GM18498 (cell line): ENCODE measurements around the gene UBE2F.
"Not testable (repeated sequence)": the region's sequence is repeated elsewhere in the genome, so short reads cannot be mapped to it uniquely, and the experiment has no call there.

Experiments
- ATAC-seq: cut with Tn5 transposase; IDR thresholded peaks from one replicate; pipeline ENCODE4 v1.9.1; 2021; ENCODE audit warnings: mild to moderate bottlenecking, moderate library complexity; ENCODE audit not compliant: unreplicated experiment

UBE2F gene

DNA sequence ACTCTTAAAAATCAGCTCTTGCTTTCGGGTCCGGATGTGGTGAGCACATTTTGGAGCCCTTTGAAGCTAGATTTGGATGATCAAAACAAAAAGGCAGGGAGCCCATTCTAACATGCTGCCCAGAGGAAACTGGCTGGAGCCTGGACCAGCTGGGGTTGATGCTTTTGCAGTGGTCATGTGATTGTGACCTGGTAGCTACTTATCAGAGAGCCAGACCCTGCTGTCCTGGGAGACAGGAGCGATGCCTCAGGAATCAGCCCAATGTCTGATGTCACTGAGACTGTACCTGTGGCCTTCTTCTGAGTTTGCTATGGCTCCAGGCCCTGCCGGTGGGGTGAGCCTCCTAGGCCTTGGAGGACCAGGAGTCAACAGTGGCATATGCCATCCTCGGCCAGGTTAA is 75.3 kb downstream of the UBE2F start:
- ATAC-seq, result no peak

DNA sequence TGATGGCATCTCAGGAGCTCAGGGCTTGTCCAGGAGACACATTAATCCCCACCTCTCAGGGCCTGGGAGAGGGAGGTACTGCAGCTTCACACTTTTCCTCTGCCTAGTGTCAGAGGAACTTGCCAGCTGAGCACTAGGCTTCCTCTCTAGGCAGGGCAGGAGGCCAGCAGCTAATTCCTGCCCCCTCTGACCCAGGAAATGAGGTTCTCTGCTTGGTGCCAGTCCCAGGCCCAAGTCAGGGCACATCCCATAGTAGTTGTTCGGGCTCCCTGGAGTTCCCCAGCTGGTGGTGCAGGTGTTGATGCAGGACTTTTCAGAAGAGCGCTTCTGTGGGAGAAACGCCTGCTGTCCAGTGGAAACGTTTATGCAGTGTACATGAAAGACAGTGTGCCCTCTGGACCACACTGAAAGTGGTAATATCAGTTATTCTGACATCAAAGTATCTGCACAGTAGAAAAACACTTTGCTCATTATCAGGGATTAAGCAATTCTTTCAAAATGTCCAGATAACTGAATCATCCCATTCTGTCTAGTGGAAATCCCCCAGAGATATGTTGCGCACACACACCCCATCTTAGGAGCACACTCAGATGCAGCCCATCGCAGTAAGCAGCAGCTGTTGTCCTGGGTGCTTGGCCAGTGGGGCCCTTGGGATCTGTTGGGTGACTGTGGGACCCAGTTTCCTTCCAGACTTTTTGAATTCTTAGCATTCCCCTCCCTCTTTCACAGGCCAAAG is 76.2 kb downstream of the UBE2F start:
- no peak for ATAC-seq

DNA sequence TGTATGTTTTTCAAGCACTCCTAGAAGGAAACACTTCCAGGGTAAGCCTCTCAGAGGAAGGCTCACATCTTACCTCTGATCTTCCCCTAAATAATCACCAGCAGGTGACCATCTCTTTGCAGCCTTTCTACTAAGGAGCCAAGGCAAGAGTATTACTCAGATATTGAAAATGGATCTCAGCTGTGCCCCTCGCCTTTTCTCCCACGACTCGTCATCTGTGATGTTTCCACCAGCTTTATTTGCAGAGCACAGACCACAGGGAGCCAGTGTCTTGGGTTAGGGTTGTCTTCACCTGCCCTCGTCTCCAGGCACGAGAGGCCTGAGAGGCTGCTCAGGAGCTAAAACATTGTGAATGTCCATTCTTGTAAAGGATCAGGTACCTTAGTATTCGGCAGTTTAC is 77.0 kb downstream of the UBE2F start:
- no peak for ATAC-seq

DNA sequence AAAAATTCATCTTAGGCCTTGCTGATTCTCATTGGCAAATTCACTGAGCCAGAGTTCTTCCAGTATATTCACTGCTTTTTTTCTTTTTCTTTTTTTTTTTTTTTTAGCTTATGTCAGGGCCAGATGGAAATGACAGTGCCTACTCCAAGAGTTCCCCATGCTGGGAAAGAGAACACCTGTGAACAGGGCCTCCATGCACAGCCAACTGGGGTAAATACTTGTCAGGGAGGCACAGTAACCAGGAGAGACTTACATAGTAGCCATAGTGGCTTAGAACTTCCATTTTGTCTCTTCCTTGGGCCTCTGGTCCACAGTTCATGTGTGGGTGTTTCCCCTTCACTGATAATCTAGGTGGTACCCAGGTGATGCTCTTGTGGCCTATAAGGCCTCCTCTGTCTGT is 78.8 kb downstream of the UBE2F start:
- no peak for ATAC-seq

DNA sequence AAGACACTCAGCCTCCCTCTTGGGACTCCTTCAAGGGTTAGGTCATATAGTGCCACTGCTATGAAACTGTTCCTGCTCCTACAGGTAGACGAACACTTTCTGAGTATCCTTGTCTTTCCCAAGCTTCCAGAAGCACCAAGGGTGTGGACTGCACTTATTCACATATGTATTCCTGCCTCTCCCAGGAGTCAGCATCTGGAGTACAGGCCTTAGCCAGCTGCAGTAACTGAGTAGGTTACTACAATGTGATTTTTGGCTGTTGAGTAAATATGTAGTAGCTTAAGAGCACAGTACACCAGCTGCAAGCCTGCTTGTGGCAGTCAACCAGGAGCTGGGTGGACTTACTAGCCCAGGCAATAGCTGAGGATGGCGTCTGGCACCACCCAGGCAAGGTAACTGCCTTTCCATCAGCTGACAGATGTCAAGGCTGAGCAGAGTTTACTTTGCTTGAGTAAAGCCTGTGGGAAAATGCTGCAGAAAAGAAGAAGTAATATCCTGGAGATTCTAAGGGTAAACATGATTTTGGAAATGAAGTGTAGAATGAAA is 80.0 kb downstream of the UBE2F start:
- ATAC-seq, result no peak

DNA sequence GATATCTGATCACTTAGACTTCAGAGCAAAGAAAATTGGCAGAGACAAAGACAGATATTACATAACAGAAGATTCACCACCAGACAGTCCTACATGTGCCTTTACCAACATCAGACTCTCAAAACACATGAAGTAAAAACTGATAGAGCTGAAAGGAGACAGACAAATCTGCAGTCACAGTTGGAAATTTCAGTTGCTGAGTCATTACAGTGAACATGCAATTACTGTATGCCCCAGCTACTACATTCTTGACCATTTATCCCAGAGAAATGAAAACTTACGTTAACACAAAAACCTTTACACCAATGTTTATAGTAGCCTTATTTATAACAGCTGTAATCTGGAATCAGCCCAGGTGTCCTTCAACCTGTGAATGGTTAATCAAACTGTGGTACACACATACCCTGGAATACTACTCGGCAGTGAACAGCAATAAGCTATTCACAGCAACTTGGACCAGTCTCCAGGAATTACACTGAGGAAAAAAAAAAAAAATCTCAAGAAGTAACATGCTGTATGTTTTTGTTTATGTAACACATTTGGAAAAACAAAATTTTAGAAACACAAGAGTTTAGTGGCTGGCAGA is 86.5 kb downstream of the UBE2F start:
- ATAC-seq, result no peak

DNA sequence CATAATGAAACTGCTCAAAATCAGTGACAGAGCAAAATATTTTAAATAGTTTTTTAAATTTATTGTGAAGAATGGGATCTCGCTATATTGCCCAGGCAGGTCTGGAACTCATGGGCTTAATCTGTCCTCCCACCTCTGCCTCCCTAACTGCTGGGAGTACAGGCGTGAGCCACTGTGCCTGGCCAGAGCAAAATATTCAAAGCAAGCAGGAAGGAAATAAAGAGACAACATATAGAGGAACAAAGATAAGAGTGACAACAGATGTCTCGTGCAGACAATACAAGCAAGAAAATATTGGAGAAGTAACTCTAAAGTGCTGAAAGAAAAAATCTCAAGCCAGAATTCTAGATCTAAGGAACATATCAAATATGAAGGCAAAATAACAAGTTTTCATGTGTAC is 89.0 kb downstream of the UBE2F start:
- ATAC-seq, result no peak

DNA sequence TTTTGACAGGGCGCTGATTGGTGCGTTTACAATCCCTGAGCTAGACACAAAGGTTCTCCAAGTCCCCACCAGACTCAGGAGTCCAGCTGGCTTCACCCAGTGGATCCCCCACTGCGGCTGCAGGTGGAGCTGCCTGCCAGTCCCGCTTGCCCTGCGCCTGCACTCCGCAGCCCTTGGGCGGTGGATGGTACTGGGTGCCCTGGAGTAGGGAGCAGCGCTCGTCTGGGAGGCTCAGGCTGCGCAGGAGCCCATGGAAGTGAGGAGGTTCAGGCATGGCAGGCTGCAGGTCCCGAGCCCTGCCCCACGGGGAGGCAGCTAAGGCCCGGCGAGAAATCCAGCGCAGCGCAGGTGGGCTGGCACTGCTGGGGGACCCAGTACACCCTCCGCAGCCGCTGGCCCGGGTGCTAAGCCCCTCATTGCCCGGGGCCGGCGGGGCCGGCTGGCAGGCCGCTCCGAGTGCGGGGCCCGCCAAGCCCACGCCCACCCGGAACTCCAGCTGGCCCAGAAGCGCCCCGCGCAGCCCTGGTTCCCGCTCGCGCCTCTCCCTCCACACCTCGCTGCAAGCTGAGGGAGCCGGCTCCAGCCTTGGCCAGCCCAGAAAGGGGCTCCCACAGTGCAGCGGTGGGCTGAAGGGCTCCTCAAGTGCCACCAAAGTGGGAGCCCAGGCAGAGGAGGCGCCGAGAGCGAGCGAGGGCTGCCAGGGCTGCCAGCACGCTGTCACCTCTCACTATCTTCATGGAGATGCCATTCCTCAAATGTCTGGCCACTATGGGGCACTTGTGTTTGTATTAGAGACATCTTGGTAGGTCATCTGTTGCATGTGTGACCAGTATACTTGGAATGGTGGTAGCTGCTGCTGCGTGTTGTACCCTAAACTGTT is 91.1 kb downstream of the UBE2F start:
- ATAC-seq, result not testable (repeated sequence)

DNA sequence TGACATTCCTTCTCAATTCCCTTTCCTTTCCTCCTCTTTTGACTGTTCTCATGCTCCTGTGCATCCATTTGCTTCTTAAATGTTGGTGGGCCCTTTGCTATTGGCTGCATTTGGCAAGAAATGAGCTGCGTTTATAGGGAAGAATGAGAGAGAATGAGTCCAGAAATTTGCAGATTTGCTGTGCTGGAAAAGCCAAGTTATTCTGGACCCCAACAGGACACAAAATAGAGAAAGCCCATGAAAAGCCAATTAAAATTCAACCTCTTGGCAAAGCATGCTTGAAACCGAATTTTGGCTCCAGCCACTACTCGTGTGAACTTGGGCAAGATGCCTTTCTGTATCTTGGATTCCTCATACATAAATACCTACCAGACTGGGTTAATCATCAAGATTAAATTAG is 92.7 kb downstream of the UBE2F start:
- ATAC-seq, result no peak

DNA sequence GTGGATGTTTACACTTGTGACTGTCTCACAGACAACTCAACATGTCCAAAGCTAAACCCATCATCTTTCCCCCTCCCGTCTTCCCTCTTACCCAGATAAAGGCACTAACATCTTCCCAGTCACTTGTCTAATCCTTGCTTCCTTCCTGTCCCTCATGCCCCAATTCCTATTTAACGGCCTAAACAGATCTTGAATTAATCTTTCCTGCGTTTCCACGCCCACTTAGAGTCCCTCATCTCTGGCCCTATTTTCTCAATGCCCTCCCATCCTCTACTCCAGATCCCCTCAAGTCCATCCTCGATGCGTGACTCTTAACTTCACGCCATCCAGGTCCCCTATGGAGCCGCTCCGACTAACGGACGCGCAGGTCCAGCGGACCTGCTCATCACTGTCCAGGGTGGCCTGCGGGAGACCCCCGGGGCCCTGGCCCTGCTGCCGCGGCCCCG is 93.3 kb downstream of the UBE2F start:
- no peak for ATAC-seq

DNA sequence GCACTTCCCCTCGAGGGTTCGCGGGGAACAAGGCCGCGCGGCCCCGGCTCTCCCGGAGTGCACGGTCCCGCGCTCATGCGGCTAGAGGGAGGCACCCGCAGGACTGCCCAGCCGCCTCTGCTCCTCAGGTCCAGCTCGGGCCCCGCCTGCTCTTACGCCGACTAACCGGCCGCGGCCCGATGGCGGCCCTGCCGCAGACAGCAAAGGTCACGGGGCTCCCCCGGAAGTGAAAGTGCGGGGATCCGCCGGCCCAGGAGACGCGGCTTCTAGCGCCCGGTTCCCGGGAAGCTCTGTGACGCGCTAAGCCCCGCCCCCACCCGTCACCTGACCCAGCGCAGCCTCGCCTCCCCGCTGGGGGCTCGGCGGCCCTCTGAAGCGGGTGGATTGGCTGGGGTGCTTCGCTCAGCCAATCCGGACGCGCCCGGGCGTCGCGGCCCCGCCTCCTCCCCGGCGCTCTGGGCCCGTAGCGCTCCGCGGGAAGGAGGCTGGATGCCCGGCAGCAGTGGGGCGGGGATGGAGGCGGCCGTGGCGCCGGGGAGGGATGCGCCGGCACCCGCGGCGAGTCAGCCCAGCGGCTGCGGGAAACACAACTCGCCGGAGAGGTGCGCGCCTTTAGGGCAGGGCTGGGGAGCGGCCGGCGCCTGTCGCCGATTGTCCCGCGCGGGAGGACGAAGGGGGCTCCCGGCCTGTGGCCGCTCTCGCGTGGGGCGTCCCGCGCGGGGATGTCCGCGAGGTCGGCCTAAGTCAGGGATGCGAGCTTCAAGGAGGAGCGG is 93.9 kb downstream of the UBE2F start, which contains the start of gene SCLY:
Gene SCLY (plus strand): TSS at position 460 of the 773 bp plus-strand sequence. CDS start 54 bp downstream, at position 514.
- peak; percentile 96 for ATAC-seq

DNA sequence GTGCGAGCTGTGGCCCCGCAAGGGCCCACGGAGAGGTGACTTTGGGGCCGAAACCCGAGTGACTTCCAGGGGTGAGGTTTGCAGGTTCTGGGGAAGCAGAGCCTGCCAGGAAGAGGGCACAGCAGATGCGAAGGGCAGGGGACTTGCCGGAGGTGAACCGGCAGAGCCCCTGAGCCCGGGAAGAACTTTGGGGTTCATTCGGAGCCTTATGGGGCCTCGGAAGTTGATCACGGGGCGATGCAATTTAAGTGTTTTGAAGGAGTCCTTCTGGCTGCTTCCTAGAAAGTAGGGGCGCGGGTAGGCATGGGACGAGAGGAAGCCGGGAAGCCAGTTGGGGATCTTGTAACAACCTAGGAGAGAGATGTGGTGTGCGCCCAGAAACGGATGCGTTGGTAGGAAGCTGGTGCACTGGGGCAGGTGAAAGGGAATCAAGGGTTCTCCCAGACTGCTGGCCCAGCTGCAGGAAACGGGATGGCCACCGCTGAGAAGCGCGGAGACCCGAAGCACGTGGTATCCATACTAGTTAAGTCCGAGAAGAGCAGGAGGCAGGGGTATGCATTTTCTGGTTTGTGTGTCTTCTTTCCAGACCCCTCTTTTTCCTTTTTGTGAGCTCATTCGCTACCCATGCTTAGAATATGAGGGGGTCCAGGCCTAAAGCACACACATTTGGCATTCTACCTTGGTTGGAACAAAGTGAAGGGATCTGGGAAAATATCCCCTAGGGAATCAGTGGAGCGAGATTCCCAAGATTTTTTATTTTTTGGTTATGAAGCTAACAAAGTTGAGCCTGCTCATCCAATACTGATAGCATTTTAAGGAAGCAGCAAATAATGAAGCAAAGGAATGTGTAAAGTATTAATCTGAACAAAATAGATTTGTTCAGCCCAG is 94.7 kb downstream of the UBE2F start:
- peak; percentile 24 for ATAC-seq

DNA sequence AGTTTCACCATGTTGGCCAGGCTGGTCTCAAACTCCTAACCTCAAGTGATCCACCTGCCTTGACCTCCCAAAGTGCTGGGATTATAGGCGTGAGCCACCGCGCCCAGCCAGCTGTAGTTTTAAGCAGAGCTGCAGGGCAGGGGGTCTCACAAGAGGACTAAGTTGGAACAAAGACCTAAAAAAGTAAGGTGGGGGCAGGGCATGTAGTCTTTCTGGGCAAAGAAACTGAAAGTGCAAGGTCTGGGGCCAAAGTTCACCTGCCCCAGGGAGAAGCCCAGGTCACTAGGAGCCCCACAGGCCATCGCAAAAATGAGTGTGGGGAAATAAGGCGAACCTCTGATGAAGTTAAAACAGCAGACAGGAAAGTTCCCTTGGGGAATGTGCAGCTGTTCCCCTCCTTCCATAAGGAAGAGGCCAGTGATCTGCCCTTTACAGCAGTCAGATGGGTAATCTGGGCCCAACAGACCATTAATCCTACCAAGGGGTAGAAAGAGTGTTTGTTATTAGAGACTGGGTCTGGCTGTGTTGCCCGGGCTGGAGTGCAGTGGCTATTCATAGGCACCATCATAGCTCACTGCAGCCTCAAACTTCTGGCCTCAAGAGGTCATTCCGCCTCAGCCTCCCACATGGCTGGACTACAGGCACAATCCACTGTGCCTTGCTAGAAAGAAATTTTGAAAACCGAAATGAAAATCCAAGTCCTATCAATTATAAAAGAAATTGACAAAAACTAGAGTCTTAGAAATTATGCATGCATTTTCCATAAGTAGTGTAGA is 96.8 kb downstream of the UBE2F start:
- no peak for ATAC-seq

DNA sequence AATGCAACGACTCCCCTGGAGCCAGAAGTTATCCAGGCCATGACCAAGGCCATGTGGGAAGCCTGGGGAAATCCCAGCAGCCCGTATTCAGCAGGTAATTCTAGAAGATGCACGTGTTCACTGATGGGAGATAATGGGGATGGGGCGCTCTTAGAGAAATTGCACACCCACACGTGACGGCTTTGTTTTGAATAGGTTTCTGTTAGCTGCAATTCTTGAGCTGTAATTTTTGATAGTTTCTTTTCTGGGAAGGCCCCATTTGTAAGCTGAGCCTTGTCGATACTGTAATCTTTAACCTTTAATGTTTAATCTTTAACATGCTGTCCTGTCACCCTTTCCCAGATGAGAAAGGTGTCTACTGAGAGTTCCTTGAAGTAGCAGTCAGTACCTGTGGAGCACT is 97.6 kb downstream of the UBE2F start:
- ATAC-seq, result no peak

DNA sequence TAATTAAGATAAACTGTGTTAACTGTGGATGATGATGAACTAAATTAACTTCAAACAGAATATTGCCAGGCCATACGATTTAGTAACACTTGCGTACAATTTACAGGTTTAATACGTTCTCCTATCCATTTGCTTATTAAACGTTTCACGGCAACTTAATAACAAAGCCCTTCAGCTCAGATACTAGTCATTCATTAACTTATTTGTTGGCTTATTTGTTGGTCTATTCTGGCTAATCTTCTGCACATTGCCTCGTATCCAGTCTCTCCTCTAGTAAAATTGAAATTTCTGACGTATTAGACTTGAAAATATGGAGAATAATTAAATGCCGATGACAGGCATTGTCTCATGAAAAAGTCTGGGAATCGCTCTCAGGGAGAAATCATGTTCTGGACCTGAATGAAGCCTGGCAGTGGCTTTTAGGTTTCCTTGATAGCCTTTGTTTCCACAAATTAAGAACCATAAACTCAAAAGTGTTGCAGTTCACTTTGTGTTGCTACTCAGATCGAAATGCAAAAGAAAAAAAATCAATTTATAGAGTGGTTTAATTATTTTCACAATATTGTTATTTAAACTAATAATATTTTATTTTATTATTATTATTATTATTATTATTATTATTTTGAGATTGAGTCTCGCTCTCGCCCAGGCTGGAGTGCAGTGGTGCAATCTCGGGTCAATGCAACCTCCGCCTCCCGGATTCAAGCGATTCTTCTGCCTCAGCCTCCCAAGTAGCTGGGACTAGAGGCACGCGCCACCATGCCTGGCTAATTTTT is 98.4 kb downstream of the UBE2F start:
- ATAC-seq, result no peak

DNA sequence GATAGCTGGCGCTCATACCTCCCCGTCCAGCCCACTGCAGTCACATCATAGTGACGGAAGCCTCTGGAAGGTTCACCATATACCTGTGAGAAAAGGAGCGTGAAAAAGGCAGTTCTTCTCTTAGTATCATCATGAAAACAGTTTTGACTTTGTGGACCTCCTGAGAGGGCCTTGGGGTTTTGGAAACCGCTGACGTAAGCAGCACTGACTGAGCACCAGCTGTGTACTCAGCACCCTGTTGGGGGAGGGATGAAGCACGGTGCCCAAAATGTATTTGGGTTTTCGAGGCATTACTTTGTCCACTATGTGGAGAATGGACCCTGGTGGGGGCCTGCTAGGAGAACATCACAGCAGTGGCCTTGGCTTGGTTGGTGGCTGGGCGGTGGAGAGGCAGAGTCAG is 99.4 kb downstream of the UBE2F start:
- ATAC-seq, result no peak

DNA sequence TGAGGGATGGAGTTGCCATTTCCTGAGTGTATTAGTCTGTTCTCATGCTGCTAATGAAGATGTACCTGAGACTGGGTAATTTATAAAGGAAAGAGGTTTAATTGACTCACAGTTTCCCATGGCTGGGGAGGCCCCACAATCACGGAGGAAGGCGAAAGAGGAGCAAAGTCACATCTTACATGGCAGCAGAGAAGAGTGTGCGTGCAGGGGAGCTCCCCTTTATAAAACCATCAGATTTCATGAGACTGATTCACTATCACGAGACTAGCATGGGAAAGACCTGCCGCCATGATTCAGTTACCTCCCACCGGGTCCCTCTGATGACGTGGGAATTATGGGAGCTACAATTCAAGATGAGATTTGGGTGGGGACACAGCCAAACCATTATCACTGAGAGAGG is 99.9 kb downstream of the UBE2F start:
- ATAC-seq, result not testable (repeated sequence)

DNA sequence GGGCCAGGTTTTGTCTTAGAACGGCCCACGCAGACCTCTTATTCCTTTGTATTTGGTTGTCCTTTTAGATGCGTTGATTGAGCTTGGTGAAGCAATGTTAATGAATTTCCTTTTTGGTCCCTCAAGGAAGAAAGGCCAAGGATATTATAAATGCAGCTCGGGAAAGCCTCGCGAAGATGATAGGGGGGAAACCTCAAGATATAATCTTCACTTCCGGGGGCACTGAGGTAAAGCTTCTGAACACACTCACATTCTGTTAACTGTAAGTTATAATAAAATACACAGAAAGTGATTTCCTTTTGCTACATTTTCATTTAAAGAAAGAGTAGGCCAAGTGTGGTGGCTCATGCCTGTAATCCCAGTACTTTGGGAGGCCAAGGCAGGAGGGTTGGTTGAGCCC is 101.1 kb downstream of the UBE2F start:
- ATAC-seq, result no peak
